LNCAP (cell line): Measurements from ENCODE around the gene RBM7.

ENCODE experiments used
- TF ChIP-seq, protein P1 (sequence below): fragments of 450-650 bp; IDR thresholded peaks from 2 replicates; pipeline ENCODE4 v1.5.1; 2017; ENCODE audit warnings: mild to moderate bottlenecking

Gene RBM7

GRCh38 chr11:114400216-114400914 is at the start of gene RBM7, which contains the start of gene C11orf71:
RBM7 (plus strand) TSS chr11:114400666; CDS start chr11:114400672, 6 bp downstream.
C11orf71 (minus strand) TSS chr11:114400511; CDS start chr11:114400331, 180 bp downstream.
- TF ChIP-seq, protein P1, sequence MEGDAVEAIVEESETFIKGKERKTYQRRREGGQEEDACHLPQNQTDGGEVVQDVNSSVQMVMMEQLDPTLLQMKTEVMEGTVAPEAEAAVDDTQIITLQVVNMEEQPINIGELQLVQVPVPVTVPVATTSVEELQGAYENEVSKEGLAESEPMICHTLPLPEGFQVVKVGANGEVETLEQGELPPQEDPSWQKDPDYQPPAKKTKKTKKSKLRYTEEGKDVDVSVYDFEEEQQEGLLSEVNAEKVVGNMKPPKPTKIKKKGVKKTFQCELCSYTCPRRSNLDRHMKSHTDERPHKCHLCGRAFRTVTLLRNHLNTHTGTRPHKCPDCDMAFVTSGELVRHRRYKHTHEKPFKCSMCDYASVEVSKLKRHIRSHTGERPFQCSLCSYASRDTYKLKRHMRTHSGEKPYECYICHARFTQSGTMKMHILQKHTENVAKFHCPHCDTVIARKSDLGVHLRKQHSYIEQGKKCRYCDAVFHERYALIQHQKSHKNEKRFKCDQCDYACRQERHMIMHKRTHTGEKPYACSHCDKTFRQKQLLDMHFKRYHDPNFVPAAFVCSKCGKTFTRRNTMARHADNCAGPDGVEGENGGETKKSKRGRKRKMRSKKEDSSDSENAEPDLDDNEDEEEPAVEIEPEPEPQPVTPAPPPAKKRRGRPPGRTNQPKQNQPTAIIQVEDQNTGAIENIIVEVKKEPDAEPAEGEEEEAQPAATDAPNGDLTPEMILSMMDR: no peak

GRCh38 chr11:114353443-114353842 is 47.0 kb upstream of the RBM7 start:
- TF ChIP-seq, protein P1: no peak

GRCh38 chr11:114354076-114354475 is 46.4 kb upstream of the RBM7 start:
- TF ChIP-seq, protein P1: no peak

DNA sequence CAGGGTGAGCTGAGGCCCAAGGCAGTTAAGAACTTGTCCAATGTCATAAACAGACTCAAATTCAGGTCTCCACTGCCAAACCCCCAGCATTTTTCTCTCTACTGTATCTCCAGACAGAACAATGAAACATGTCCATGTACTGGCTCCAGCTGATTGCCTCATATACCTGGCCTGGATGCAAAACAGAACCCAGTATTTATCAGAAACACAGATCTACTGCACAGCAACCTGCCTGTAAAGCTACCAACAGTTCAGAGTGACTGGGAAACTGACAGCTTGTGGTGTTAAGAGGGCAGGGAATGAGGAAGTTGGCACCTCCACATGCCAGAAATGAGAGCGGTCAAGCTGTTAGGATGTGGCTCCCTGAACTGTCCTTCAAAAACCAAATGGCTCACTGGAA is 41.8 kb upstream of the RBM7 start:
- TF ChIP-seq, protein P1: no peak

- TF ChIP-seq, protein P1: no peak
These were observed 41.1 kb upstream of the RBM7 start for GRCh38 chr11:114359342-114359741.

GRCh38 chr11:114362326-114362725 is 38.1 kb upstream of the RBM7 start:
- TF ChIP-seq, protein P1: no peak

DNA sequence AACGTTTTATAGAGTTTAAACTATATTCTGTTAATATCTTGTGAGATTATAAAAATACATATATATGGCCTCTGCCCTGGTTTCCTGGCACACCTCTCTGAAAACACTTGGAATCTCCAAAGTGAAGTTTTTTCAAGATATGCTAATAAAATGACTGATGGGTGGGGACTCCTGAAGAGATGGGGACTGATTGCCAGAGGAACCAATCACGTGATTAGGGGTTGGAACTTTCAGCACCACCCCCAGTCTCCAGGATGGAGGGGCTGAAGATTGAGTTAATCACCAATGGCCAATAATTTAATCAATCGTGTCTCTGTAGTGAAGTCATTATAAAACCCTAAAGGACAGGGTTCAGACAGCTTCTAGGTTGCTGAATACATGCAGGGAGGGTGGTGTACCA is 37.5 kb upstream of the RBM7 start:
- TF ChIP-seq, protein P1: no peak
